ENCODE results near the gene NWD2.

DNA sequence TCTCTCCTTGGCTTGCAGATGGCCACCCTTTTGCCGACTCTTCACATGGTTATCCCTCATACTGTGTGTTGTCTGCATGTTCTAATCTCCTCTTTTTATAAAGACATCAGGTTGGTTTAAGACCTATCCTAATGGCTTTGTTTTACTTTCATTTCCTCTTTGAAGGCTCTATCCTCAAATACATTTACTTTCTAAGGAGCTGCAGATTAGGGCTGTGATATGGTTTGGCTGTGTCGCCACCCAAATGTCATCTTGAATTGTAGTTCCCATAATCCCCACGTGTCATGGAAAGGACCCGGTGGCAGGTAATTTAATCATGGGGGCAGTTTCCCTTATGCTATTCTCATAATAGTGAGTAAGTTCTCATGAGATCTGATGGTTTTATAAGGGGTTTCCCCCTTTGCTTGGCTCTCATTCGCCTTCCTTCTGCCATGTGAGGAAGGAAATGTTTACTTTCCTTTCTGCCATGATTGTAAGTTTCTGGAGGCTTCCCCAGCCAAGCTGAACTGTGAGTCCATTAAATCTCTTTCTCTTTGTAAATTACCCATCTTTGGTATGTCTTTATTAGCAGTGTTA lies 237.1 kb downstream of the NWD2 start:
- no peak for TF ChIP-seq GATA3 (IDR thresholded peaks at IDR 0.05; ENCODE audit: low read depth, low read length)
- no peak for TF ChIP-seq GATA2 (IDR thresholded peaks at IDR 0.05; ENCODE audit: low read depth, low read length)

Measured in SH-SY5Y (cell line).